B cell (primary cell): ENCODE measurements around the gene NKG7. TPM values are rescaled to one million over a fixed set of nuclear protein-coding genes. Genes with fewer than 3 reads are reported as not detected.

ENCODE experiments used
- ATAC-seq: fragments of 200-7000 bp; cut with Tn5 transposase; one replicate; pipeline ENCODE4 v1.10.0; 2021; ENCODE audit warnings: low read depth, mild to moderate bottlenecking, moderate number of reproducible peaks, moderate library complexity
- CTCF ChIA-PET: fragments of 350-600 bp; sonication (Branson Sonifier 250); formaldehyde crosslinking; loops from one replicate; lab custom pipeline; 2021; ENCODE audit warnings: antibody characterized with exemption, inconsistent platforms; lab: Charles Lee
- POLR2A ChIA-PET: fragments of 350-600 bp; sonication (Branson Sonifier 250); formaldehyde crosslinking; loops from one replicate; lab custom pipeline; 2021; ENCODE audit warnings: antibody characterized with exemption; lab: Charles Lee
- DNase-seq: peaks from one replicate; pipeline ENCODE4 v3.0.0; 2013
- H2AFZ ChIP-seq: 2 replicates; pipeline ENCODE4 v1.6.1; 2012; ENCODE audit warnings: mild to moderate bottlenecking, low read depth, low read length; ENCODE audit not compliant: insufficient read depth, poor library complexity, severe bottlenecking
- H3K27ac ChIP-seq, 2 donors: 1 replicate in 1 of 2; 2 replicates in 1 of 2; pipeline ENCODE4 v1.5.1; 2012 to 2013; ENCODE audit warnings: low read length in 2 of 2, mild to moderate bottlenecking in 2 of 2, moderate library complexity in 1 of 2
- H3K27me3 ChIP-seq, 4 experiments: fragments of 200-600 bp in 1 of 4; sonication (generic) in 1 of 4; replicated peaks in 1 of 4; 1 replicate in 2 of 4; 2 replicates in 2 of 4; pipeline versions ENCODE4 v1.6.1 to v1.7.0; 2013 to 2016; ENCODE audit warnings: low read length in 3 of 4, mild to moderate bottlenecking in 2 of 4, mixed read lengths in 1 of 4, moderate library complexity in 1 of 4; ENCODE audit not compliant: insufficient read depth in 4 of 4, control insufficient read depth in 3 of 4; ENCODE audit errors: control extremely low read depth in 1 of 4
- H3K36me3 ChIP-seq, 2 experiments: replicated peaks in 1 of 2; 1 replicate in 1 of 2; 2 replicates in 1 of 2; pipeline versions ENCODE4 v1.6.1 to v1.7.1; 2013; ENCODE audit warnings: low read length in 1 of 2; ENCODE audit not compliant: insufficient read depth in 2 of 2, control insufficient read depth in 1 of 2; ENCODE audit errors: control extremely low read depth in 1 of 2, extremely low read depth in 1 of 2
- H3K4me1 ChIP-seq, 2 donors: fragments of 200-600 bp in 1 of 2; sonication (generic) in 1 of 2; 1 replicate in 1 of 2; 2 replicates in 1 of 2; pipeline versions ENCODE4 v1.5.1 to v1.6.1; 2013 to 2017; ENCODE audit warnings: low read length in 2 of 2; ENCODE audit not compliant: control insufficient read depth in 2 of 2, insufficient read depth in 2 of 2
- H3K4me2 ChIP-seq: replicated peaks from 2 replicates; pipeline ENCODE3; 2012; ENCODE audit warnings: mild to moderate bottlenecking, low read depth, low read length; ENCODE audit not compliant: poor library complexity, severe bottlenecking
- H3K4me3 ChIP-seq, 5 experiments: fragments of 200-600 bp in 1 of 5; sonication (generic) in 1 of 5; 1 replicate in 3 of 5; 2 replicates in 2 of 5; pipeline versions ENCODE4 v1.5.1 to v1.7.0; 2011 to 2016; ENCODE audit warnings: low read length in 4 of 5, mild to moderate bottlenecking in 4 of 5, low read depth in 2 of 5, control low read depth in 1 of 5, moderate library complexity in 1 of 5; ENCODE audit not compliant: insufficient read depth in 1 of 5; ENCODE audit errors: control extremely low read depth in 1 of 5, extremely low read depth in 1 of 5
- H3K79me2 ChIP-seq: fragments of 200-600 bp; sonication (generic); one replicate; pipeline ENCODE4 v1.6.0; 2016; ENCODE audit warnings: low read length; ENCODE audit not compliant: control insufficient read depth, insufficient read depth
- H3K9ac ChIP-seq: fragments of 200-600 bp; sonication (generic); 2 replicates; pipeline ENCODE4 v1.6.1; 2017; ENCODE audit warnings: mild to moderate bottlenecking, low read length, moderate library complexity
- H3K9me3 ChIP-seq, 3 donors: one replicate each; pipeline versions ENCODE4 v1.6.1 to v1.7.1; 2013; ENCODE audit warnings: low read length in 2 of 3; ENCODE audit not compliant: control insufficient read depth in 2 of 3, insufficient read depth in 1 of 3; ENCODE audit errors: control extremely low read depth in 1 of 3
- H4K20me1 ChIP-seq: 2 replicates; pipeline ENCODE4 v1.6.0; 2012; ENCODE audit warnings: mild to moderate bottlenecking, low read length; ENCODE audit not compliant: insufficient read depth, control insufficient read depth, poor library complexity, severe bottlenecking
- H3K27ac Mint-ChIP-seq: one replicate; pipeline ENCODE4 v1.8.0; 2021; ENCODE audit warnings: mixed read lengths
- H3K27me3 Mint-ChIP-seq: one replicate; pipeline ENCODE4 v1.8.0; 2021; ENCODE audit warnings: mixed read lengths
- H3K4me1 Mint-ChIP-seq: one replicate; pipeline ENCODE4 v1.8.0; 2021; ENCODE audit warnings: mixed read lengths
- H3K4me3 Mint-ChIP-seq: one replicate; pipeline ENCODE4 v1.8.0; 2021; ENCODE audit warnings: mixed read lengths
- H3K9me3 Mint-ChIP-seq: one replicate; pipeline ENCODE4 v1.8.0; 2022; ENCODE audit warnings: mixed read lengths; ENCODE audit not compliant: insufficient read depth
- CTCF ChIP-seq: fragments of 200-600 bp; IDR thresholded peaks from one replicate; pipeline ENCODE4 v1.8.0; 2022; ENCODE audit warnings: antibody characterized with exemption, mild to moderate bottlenecking
- EZH2 ChIP-seq: IDR thresholded peaks from 2 replicates; pipeline ENCODE4 v1.6.1; 2012; ENCODE audit warnings: borderline replicate concordance, low read depth, mild to moderate bottlenecking, moderate library complexity, low read length; ENCODE audit not compliant: insufficient read depth, poor library complexity, severe bottlenecking
- WGBS: methylation state at CpG from one replicate; pipeline ENCODE4 v1.1.5; 2013; ENCODE audit warnings: missing lambda C conversion rate; ENCODE audit not compliant: insufficient coverage; 5-methylcytosine and 5-hydroxymethylcytosine counted together
- intact Hi-C: fragments of 100-400 bp; cut with micrococcal nuclease; formaldehyde crosslinking; loops from one replicate; pipeline ENCODE4 v1.10.0; 2022
- polyA plus RNA-seq: library from polyadenylated mRNA; depleted of rRNA; stranded (reverse); fragments of >200 nt; gene quantifications from 2 replicates; pipeline ENCODE4 v1.2.3, GENCODE V29; 2012
- total RNA-seq, 2 donors: library from RNA; stranded (reverse); fragments of 120-200 nt in 1 of 2; gene quantifications; 1 replicate in 1 of 2; 2 replicates in 1 of 2; pipeline versions ENCODE4 v1.2.3 to v1.2.4, GENCODE V29; 2013 to 2022

Gene NKG7
- total and polyA plus RNA-seq, 2 donors (not counting 1 experiment from before 2014, with no cell fraction given), result 1.9 to 6.6 TPM

GRCh38 chr19:51323481-51324166, 48.8 kb downstream of the NKG7 start:
- TF ChIP-seq EZH2 (no peak), CTCF (no peak)
- no peaks in the 10 kb centered on the region for H3K79me2 ChIP-seq
- intact Hi-C loops, result no loop called here
- no peaks in the 10 kb centered on the region for H4K20me1 ChIP-seq
- H3K36me3 ChIP-seq, result no peaks in the 10 kb centered on the region
- no peak overlapping the region for H3K4me3 ChIP-seq
- H3K4me3 Mint-ChIP-seq, result no peak overlapping the region
- no peak overlapping the region for H3K27ac ChIP-seq
- H3K4me2 ChIP-seq, result no peak overlapping the region
- no peak overlapping the region for H3K27ac Mint-ChIP-seq
- no peak for ATAC-seq
- H3K4me1 Mint-ChIP-seq, result peaks cover 11% of the 10 kb centered on the region
- H3K27me3 Mint-ChIP-seq, result peaks cover 59% of the 10 kb centered on the region
- H3K9me3 Mint-ChIP-seq, result no peaks in the 10 kb centered on the region
- WGBS, result 82% methylated on average over 22 of the region's 29 CpGs
- H3K9ac ChIP-seq, result no peak overlapping the region
- CTCF ChIA-PET, result no interaction called here
- peaks cover 12 to 20% of the 10 kb centered on the region in 2 donors for H3K4me1 ChIP-seq
- H2AFZ ChIP-seq, result no peak overlapping the region
- POLR2A ChIA-PET, result no interaction called here
- peaks cover 0 to 36% (median 23%) of the 10 kb centered on the region in 4 experiments for H3K27me3 ChIP-seq
- peaks cover 0 to 19% (median 0%) of the 10 kb centered on the region in 3 donors for H3K9me3 ChIP-seq
- no peak for DNase-seq

GRCh38 chr19:51321799-51322198, 50.7 kb downstream of the NKG7 start:
- Histone ChIP-seq H3K36me3 (no peaks in the 10 kb centered on the region), H3K4me3 (no peak overlapping the region), H2AFZ (no peak overlapping the region), H4K20me1 (no peaks in the 10 kb centered on the region), H3K4me1 (peaks cover 0 to 3% of the 10 kb centered on the region in 2 donors), H3K27ac (no peak overlapping the region), H3K9me3 (peaks cover 0 to 8% (median 0%) of the 10 kb centered on the region in 3 donors), H3K27me3 (peaks cover 0 to 19% (median 11%) of the 10 kb centered on the region in 4 experiments), H3K4me2 (no peak overlapping the region), H3K9ac (no peak overlapping the region), H3K79me2 (no peaks in the 10 kb centered on the region)
- H3K27ac Mint-ChIP-seq, result no peak overlapping the region
- intact Hi-C loops, result no loop called here
- DNase-seq, result no peak
- peaks cover 60% of the 10 kb centered on the region for H3K27me3 Mint-ChIP-seq
- ATAC-seq, result no peak
- H3K4me3 Mint-ChIP-seq, result no peak overlapping the region
- H3K4me1 Mint-ChIP-seq, result peaks cover 3% of the 10 kb centered on the region
- H3K9me3 Mint-ChIP-seq, result no peaks in the 10 kb centered on the region
- POLR2A ChIA-PET, result no interaction called here
- WGBS, result 93% methylated on average over 11 of the region's 14 CpGs
- TF ChIP-seq CTCF, result no peak
- no peak for TF ChIP-seq EZH2
- CTCF ChIA-PET, result no interaction called here
